B cell (primary cell): ENCODE measurements around the gene DNAJB1. TPM values are rescaled to one million over a fixed set of nuclear protein-coding genes. Genes with fewer than 3 reads are reported as not detected.

ENCODE experiments used
- ATAC-seq: fragments of 200-7000 bp; cut with Tn5 transposase; one replicate; pipeline ENCODE4 v1.10.0; 2021; ENCODE audit warnings: low read depth, mild to moderate bottlenecking, moderate number of reproducible peaks, moderate library complexity
- CTCF ChIA-PET: fragments of 350-600 bp; sonication (Branson Sonifier 250); formaldehyde crosslinking; loops from one replicate; lab custom pipeline; 2021; ENCODE audit warnings: antibody characterized with exemption, inconsistent platforms; lab: Charles Lee
- POLR2A ChIA-PET: fragments of 350-600 bp; sonication (Branson Sonifier 250); formaldehyde crosslinking; loops from one replicate; lab custom pipeline; 2021; ENCODE audit warnings: antibody characterized with exemption; lab: Charles Lee
- DNase-seq: peaks from one replicate; pipeline ENCODE4 v3.0.0; 2013
- H2AFZ ChIP-seq: 2 replicates; pipeline ENCODE4 v1.6.1; 2012; ENCODE audit warnings: mild to moderate bottlenecking, low read depth, low read length; ENCODE audit not compliant: insufficient read depth, poor library complexity, severe bottlenecking
- H3K27ac ChIP-seq, 2 donors: 1 replicate in 1 of 2; 2 replicates in 1 of 2; pipeline ENCODE4 v1.5.1; 2012 to 2013; ENCODE audit warnings: low read length in 2 of 2, mild to moderate bottlenecking in 2 of 2, moderate library complexity in 1 of 2
- H3K27me3 ChIP-seq, 4 experiments: fragments of 200-600 bp in 1 of 4; sonication (generic) in 1 of 4; replicated peaks in 1 of 4; 1 replicate in 2 of 4; 2 replicates in 2 of 4; pipeline versions ENCODE4 v1.6.1 to v1.7.0; 2013 to 2016; ENCODE audit warnings: low read length in 3 of 4, mild to moderate bottlenecking in 2 of 4, mixed read lengths in 1 of 4, moderate library complexity in 1 of 4; ENCODE audit not compliant: insufficient read depth in 4 of 4, control insufficient read depth in 3 of 4; ENCODE audit errors: control extremely low read depth in 1 of 4
- H3K36me3 ChIP-seq, 2 experiments: replicated peaks in 1 of 2; 1 replicate in 1 of 2; 2 replicates in 1 of 2; pipeline versions ENCODE4 v1.6.1 to v1.7.1; 2013; ENCODE audit warnings: low read length in 1 of 2; ENCODE audit not compliant: insufficient read depth in 2 of 2, control insufficient read depth in 1 of 2; ENCODE audit errors: control extremely low read depth in 1 of 2, extremely low read depth in 1 of 2
- H3K4me1 ChIP-seq, 2 donors: fragments of 200-600 bp in 1 of 2; sonication (generic) in 1 of 2; 1 replicate in 1 of 2; 2 replicates in 1 of 2; pipeline versions ENCODE4 v1.5.1 to v1.6.1; 2013 to 2017; ENCODE audit warnings: low read length in 2 of 2; ENCODE audit not compliant: control insufficient read depth in 2 of 2, insufficient read depth in 2 of 2
- H3K4me2 ChIP-seq: replicated peaks from 2 replicates; pipeline ENCODE3; 2012; ENCODE audit warnings: mild to moderate bottlenecking, low read depth, low read length; ENCODE audit not compliant: poor library complexity, severe bottlenecking
- H3K4me3 ChIP-seq, 5 experiments: fragments of 200-600 bp in 1 of 5; sonication (generic) in 1 of 5; 1 replicate in 3 of 5; 2 replicates in 2 of 5; pipeline versions ENCODE4 v1.5.1 to v1.7.0; 2011 to 2016; ENCODE audit warnings: low read length in 4 of 5, mild to moderate bottlenecking in 4 of 5, low read depth in 2 of 5, control low read depth in 1 of 5, moderate library complexity in 1 of 5; ENCODE audit not compliant: insufficient read depth in 1 of 5; ENCODE audit errors: control extremely low read depth in 1 of 5, extremely low read depth in 1 of 5
- H3K79me2 ChIP-seq: fragments of 200-600 bp; sonication (generic); one replicate; pipeline ENCODE4 v1.6.0; 2016; ENCODE audit warnings: low read length; ENCODE audit not compliant: control insufficient read depth, insufficient read depth
- H3K9ac ChIP-seq: fragments of 200-600 bp; sonication (generic); 2 replicates; pipeline ENCODE4 v1.6.1; 2017; ENCODE audit warnings: mild to moderate bottlenecking, low read length, moderate library complexity
- H3K9me3 ChIP-seq, 3 donors: one replicate each; pipeline versions ENCODE4 v1.6.1 to v1.7.1; 2013; ENCODE audit warnings: low read length in 2 of 3; ENCODE audit not compliant: control insufficient read depth in 2 of 3, insufficient read depth in 1 of 3; ENCODE audit errors: control extremely low read depth in 1 of 3
- H4K20me1 ChIP-seq: 2 replicates; pipeline ENCODE4 v1.6.0; 2012; ENCODE audit warnings: mild to moderate bottlenecking, low read length; ENCODE audit not compliant: insufficient read depth, control insufficient read depth, poor library complexity, severe bottlenecking
- H3K27ac Mint-ChIP-seq: one replicate; pipeline ENCODE4 v1.8.0; 2021; ENCODE audit warnings: mixed read lengths
- H3K27me3 Mint-ChIP-seq: one replicate; pipeline ENCODE4 v1.8.0; 2021; ENCODE audit warnings: mixed read lengths
- H3K4me1 Mint-ChIP-seq: one replicate; pipeline ENCODE4 v1.8.0; 2021; ENCODE audit warnings: mixed read lengths
- H3K4me3 Mint-ChIP-seq: one replicate; pipeline ENCODE4 v1.8.0; 2021; ENCODE audit warnings: mixed read lengths
- H3K9me3 Mint-ChIP-seq: one replicate; pipeline ENCODE4 v1.8.0; 2022; ENCODE audit warnings: mixed read lengths; ENCODE audit not compliant: insufficient read depth
- EZH2 ChIP-seq: IDR thresholded peaks from 2 replicates; pipeline ENCODE4 v1.6.1; 2012; ENCODE audit warnings: borderline replicate concordance, low read depth, mild to moderate bottlenecking, moderate library complexity, low read length; ENCODE audit not compliant: insufficient read depth, poor library complexity, severe bottlenecking
- WGBS: methylation state at CpG from one replicate; pipeline ENCODE4 v1.1.5; 2013; ENCODE audit warnings: missing lambda C conversion rate; ENCODE audit not compliant: insufficient coverage; 5-methylcytosine and 5-hydroxymethylcytosine counted together
- intact Hi-C: fragments of 100-400 bp; cut with micrococcal nuclease; formaldehyde crosslinking; loops from one replicate; pipeline ENCODE4 v1.10.0; 2022
- polyA plus RNA-seq: library from polyadenylated mRNA; depleted of rRNA; stranded (reverse); fragments of >200 nt; gene quantifications from 2 replicates; pipeline ENCODE4 v1.2.3, GENCODE V29; 2012
- total RNA-seq, 2 donors: library from RNA; stranded (reverse); fragments of 120-200 nt in 1 of 2; gene quantifications; 1 replicate in 1 of 2; 2 replicates in 1 of 2; pipeline versions ENCODE4 v1.2.3 to v1.2.4, GENCODE V29; 2013 to 2022
- TF ChIP-seq, protein P1 (sequence below): fragments of 200-600 bp; IDR thresholded peaks from one replicate; pipeline ENCODE4 v1.8.0; 2022; ENCODE audit warnings: antibody characterized with exemption, mild to moderate bottlenecking

The DNAJB1 gene
- total and polyA plus RNA-seq, 2 donors (not counting 1 experiment from before 2014, with no cell fraction given): 72.8 to 194 TPM

DNA sequence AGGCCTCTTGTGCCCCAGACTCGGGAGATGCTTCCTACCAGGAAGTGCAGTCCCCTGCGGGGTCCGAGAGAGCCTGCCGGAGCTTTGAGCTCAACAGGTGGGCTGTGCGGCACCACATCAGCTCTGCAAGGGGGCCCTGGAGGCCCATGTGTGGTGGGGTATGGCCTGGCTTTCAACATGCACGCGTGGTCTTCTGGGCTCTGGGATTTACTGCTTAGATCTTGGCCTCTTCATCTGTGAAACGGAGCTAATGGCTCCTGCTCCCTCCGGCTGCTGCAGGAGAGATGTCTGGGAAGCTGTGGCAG, 35.7 kb upstream of the DNAJB1 start:
- no peak overlapping the region for H3K9ac ChIP-seq
- CTCF ChIA-PET: interaction anchor here (0.6 to 4.3 kb wide), 5 partner anchors 10 to 530 kb away, joined by 3 to 36 read pairs (median 4); no protein-coding TSS in a partner anchor
- H3K27ac Mint-ChIP-seq: no peak overlapping the region
- H3K4me1 Mint-ChIP-seq: peaks cover 42% of the 10 kb centered on the region
- H2AFZ ChIP-seq: no peak overlapping the region
- TF ChIP-seq EZH2: no peak
- TF ChIP-seq, protein P1, sequence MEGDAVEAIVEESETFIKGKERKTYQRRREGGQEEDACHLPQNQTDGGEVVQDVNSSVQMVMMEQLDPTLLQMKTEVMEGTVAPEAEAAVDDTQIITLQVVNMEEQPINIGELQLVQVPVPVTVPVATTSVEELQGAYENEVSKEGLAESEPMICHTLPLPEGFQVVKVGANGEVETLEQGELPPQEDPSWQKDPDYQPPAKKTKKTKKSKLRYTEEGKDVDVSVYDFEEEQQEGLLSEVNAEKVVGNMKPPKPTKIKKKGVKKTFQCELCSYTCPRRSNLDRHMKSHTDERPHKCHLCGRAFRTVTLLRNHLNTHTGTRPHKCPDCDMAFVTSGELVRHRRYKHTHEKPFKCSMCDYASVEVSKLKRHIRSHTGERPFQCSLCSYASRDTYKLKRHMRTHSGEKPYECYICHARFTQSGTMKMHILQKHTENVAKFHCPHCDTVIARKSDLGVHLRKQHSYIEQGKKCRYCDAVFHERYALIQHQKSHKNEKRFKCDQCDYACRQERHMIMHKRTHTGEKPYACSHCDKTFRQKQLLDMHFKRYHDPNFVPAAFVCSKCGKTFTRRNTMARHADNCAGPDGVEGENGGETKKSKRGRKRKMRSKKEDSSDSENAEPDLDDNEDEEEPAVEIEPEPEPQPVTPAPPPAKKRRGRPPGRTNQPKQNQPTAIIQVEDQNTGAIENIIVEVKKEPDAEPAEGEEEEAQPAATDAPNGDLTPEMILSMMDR: no peak
- POLR2A ChIA-PET: interaction anchor here (1.0 kb wide), 1 partner anchor 56 kb away, joined by 3 read pairs; no protein-coding TSS in a partner anchor
- H3K27me3 ChIP-seq: no peaks in the 10 kb centered on the region
- no peak overlapping the region for H3K4me2 ChIP-seq
- no peaks in the 10 kb centered on the region for H3K27me3 Mint-ChIP-seq
- no peak overlapping the region for H3K27ac ChIP-seq
- no peak overlapping the region for H3K4me3 Mint-ChIP-seq
- peaks cover 89% of the 10 kb centered on the region for H3K79me2 ChIP-seq
- no peak for DNase-seq
- H3K4me1 ChIP-seq: peaks cover 22 to 33% of the 10 kb centered on the region in 2 donors
- 79% methylated on average over 9 of the region's 9 CpGs for WGBS
- no peak for ATAC-seq
- H3K9me3 ChIP-seq: peaks cover 0 to 3% (median 0%) of the 10 kb centered on the region in 3 donors
- peaks cover 70% of the 10 kb centered on the region for H4K20me1 ChIP-seq
- intact Hi-C loops: no loop called here
- no peaks in the 10 kb centered on the region for H3K9me3 Mint-ChIP-seq
- H3K36me3 ChIP-seq: peaks cover 0 to 8% of the 10 kb centered on the region in 2 experiments
- no peak overlapping the region for H3K4me3 ChIP-seq

- H3K9me3 Mint-ChIP-seq: no peaks in the 10 kb centered on the region
- intact Hi-C loops: no loop called here
- Histone ChIP-seq H3K36me3 (peaks cover 0 to 11% of the 10 kb centered on the region in 2 experiments), H3K9ac (no peak overlapping the region), H3K4me1 (peaks cover 22 to 33% of the 10 kb centered on the region in 2 donors), H3K4me3 (no peak overlapping the region), H3K27me3 (no peaks in the 10 kb centered on the region), H4K20me1 (peaks cover 64% of the 10 kb centered on the region), H3K27ac (no peak overlapping the region), H3K4me2 (no peak overlapping the region), H3K9me3 (no peaks in the 10 kb centered on the region), H3K79me2 (peaks cover 87% of the 10 kb centered on the region), H2AFZ (no peak overlapping the region)
- no peaks in the 10 kb centered on the region for H3K27me3 Mint-ChIP-seq
- CTCF ChIA-PET: interaction anchor here (0.6 to 4.3 kb wide), 3 partner anchors 9 to 49 kb away, joined by 3 to 16 read pairs (median 4); no protein-coding TSS in a partner anchor
- no peak overlapping the region for H3K4me3 Mint-ChIP-seq
- ATAC-seq (no peak), DNase-seq (no peak)
- no peak overlapping the region for H3K27ac Mint-ChIP-seq
- POLR2A ChIA-PET: no interaction called here
- TF ChIP-seq, protein P1: no peak
- TF ChIP-seq EZH2: no peak
- 97% methylated on average over 34 of the region's 35 CpGs for WGBS
- peaks cover 42% of the 10 kb centered on the region for H3K4me1 Mint-ChIP-seq
Observed at GRCh38 chr19:14553042-14553938, 35.1 kb upstream of the DNAJB1 start.
